Gastroesophageal sphincter (tissue), 4 donors: ENCODE results near the gene AIG1. TPM values are rescaled to one million over a fixed set of nuclear protein-coding genes. Genes with fewer than 3 reads are reported as not detected.

Experiments used
- ATAC-seq: fragments of 150-250 bp; one replicate; pipeline ENCODE4 v1.9.1; 2016; ENCODE audit warnings: mild to moderate bottlenecking, moderate library complexity
- H3K27ac ChIP-seq, 4 donors: fragments of 200-600 bp; sonication (generic) in 3 of 4; 1 replicate in 3 of 4; 2 replicates in 1 of 4; pipeline ENCODE4 v1.5.1; 2016 to 2019
- H3K27me3 ChIP-seq: fragments of 200-600 bp; sonication (generic); one replicate; pipeline ENCODE4 v1.5.1; 2019
- H3K36me3 ChIP-seq, 2 donors: fragments of 200-600 bp; sonication (generic); one replicate each; pipeline ENCODE4 v1.5.1; 2019; ENCODE audit warnings: control low read depth in 1 of 2
- H3K4me1 ChIP-seq, 3 donors: fragments of 200-600 bp; sonication (generic); 1 replicate in 2 of 3; 2 replicates in 1 of 3; pipeline ENCODE4 v1.5.1; 2016 to 2019; ENCODE audit warnings: control low read depth in 2 of 3
- H3K4me3 ChIP-seq, 2 donors: fragments of 200-600 bp; sonication (generic); one replicate each; pipeline ENCODE4 v1.5.1; 2019; ENCODE audit warnings: mild to moderate bottlenecking in 1 of 2, moderate library complexity in 1 of 2
- H3K9me3 ChIP-seq, 3 donors: fragments of 200-600 bp; sonication (generic); one replicate each; pipeline ENCODE4 v1.5.1; 2017 to 2019; ENCODE audit warnings: control low read depth in 2 of 3
- EP300 ChIP-seq: sonication (generic); formaldehyde crosslinking; IDR thresholded peaks from one replicate; pipeline ENCODE4 v1.6.1; 2017; ENCODE audit warnings: antibody characterized with exemption, mild to moderate bottlenecking
- POLR2A ChIP-seq, 2 donors: fragments of 450-650 bp; IDR thresholded peaks; one replicate each; pipeline ENCODE4 v1.6.1; 2017; ENCODE audit warnings: antibody characterized with exemption in 2 of 2, mild to moderate bottlenecking in 2 of 2, moderate library complexity in 1 of 2
- POLR2AphosphoS5 ChIP-seq: sonication (generic); formaldehyde crosslinking; IDR thresholded peaks from one replicate; pipeline ENCODE4 v1.6.1; 2017; ENCODE audit warnings: antibody characterized with exemption
- WGBS, 2 donors: methylation state at CpG; one replicate each; pipeline ENCODE4 v1.1.5; 2018; ENCODE audit warnings: low coverage in 1 of 2; 5-methylcytosine and 5-hydroxymethylcytosine counted together
- total RNA-seq, 4 donors: library from RNA; depleted of rRNA; stranded (reverse); fragments of >200 nt; gene quantifications; one replicate each; pipeline ENCODE4 v1.1.0, GENCODE V29; 2016
- TF ChIP-seq, protein P1 (sequence below), 4 experiments: fragments of 200-600 bp in 2 of 4; fragments of 450-650 bp in 2 of 4; sonication (generic) in 1 of 4; IDR thresholded peaks; one replicate each; pipeline ENCODE4 v1.5.1; 2017 to 2019; ENCODE audit warnings: antibody characterized with exemption in 4 of 4, mild to moderate bottlenecking in 2 of 4, moderate library complexity in 2 of 4

The AIG1 gene
- total RNA-seq, 4 donors from 2014 or later, result 24.0 to 42.0 (median 31.5) TPM

DNA sequence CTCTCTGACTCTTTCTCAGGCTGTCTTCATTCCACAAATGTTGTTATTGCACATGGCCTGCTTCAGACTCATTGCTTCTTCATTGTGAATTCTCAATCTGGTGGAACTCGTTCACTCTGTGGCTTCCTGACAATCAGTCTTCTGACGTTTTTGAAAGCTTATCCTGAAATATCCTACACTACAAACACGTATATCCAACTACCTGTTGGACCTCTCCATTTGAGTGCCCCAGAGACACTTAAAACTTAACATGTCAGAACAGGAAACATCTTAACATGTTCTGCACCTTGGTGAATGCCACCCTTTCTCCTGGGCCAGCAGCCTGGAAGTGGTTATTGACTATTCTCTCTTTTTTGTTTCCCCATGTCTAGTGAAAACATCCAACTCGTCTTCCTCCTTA lies 50.8 kb downstream of the AIG1 start:
- Histone ChIP-seq H3K27me3 (no peaks in the 10 kb centered on the region), H3K27ac (no peak overlapping the region), H3K36me3 (no peaks in the 10 kb centered on the region), H3K4me3 (no peak overlapping the region), H3K4me1 (peaks cover 0 to 18% (median 0%) of the 10 kb centered on the region in 3 donors), H3K9me3 (no peaks in the 10 kb centered on the region)
- ATAC-seq, result no peak
- TF ChIP-seq, protein P1, sequence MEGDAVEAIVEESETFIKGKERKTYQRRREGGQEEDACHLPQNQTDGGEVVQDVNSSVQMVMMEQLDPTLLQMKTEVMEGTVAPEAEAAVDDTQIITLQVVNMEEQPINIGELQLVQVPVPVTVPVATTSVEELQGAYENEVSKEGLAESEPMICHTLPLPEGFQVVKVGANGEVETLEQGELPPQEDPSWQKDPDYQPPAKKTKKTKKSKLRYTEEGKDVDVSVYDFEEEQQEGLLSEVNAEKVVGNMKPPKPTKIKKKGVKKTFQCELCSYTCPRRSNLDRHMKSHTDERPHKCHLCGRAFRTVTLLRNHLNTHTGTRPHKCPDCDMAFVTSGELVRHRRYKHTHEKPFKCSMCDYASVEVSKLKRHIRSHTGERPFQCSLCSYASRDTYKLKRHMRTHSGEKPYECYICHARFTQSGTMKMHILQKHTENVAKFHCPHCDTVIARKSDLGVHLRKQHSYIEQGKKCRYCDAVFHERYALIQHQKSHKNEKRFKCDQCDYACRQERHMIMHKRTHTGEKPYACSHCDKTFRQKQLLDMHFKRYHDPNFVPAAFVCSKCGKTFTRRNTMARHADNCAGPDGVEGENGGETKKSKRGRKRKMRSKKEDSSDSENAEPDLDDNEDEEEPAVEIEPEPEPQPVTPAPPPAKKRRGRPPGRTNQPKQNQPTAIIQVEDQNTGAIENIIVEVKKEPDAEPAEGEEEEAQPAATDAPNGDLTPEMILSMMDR (IDR thresholded peaks at IDR 0.05), result no peak
- TF ChIP-seq EP300 (no peak), POLR2AphosphoS5 (no peak), POLR2A (IDR thresholded peaks at IDR 0.05) (no peak)
- 86 to 100% methylated on average over 4 of the region's 4 CpGs for WGBS, 2 donors

DNA sequence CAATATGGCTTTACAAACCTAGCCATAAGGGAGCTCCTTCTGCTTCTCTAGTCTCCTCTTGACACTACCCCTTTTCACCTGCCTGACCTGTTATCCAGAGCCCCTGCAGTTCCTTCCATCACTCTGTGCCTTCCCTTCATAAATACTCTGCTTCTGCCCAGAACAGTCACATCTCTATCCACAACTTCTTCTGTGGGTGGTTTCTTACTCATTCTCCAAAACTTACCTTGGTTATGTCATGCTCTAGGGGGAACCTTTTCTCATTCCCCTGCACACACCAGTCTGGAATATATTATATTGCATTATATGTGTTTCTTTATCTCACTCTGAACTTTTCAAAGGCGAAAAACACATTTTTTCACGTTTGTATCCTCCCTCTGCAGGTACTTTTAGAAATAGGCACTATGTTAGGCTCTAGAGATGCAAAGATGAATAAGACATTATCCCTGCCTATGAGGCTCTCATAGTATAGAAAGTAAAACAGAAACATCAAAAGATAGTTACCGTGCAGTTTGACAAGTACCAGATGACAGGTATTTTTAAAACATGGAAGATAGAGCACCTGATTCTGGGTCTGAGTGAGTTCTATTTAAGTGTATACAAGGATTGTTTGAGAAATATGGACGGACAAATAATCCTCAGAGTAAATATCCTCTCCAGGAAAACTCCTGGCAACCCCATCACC lies 51.5 kb downstream of the AIG1 start:
- Histone ChIP-seq H3K27me3 (no peaks in the 10 kb centered on the region), H3K4me1 (peaks cover 0 to 16% (median 0%) of the 10 kb centered on the region in 3 donors), H3K9me3 (no peaks in the 10 kb centered on the region), H3K36me3 (no peaks in the 10 kb centered on the region), H3K4me3 (no peak overlapping the region), H3K27ac (no peak overlapping the region)
- TF ChIP-seq, protein P1 (IDR thresholded peaks at IDR 0.05), result no peak
- TF ChIP-seq POLR2A (IDR thresholded peaks at IDR 0.05) (no peak), POLR2AphosphoS5 (no peak), EP300 (no peak)
- ATAC-seq, result no peak
- 80 to 83% methylated on average over 3 to 4 of the region's 4 CpGs for WGBS, 2 donors

DNA sequence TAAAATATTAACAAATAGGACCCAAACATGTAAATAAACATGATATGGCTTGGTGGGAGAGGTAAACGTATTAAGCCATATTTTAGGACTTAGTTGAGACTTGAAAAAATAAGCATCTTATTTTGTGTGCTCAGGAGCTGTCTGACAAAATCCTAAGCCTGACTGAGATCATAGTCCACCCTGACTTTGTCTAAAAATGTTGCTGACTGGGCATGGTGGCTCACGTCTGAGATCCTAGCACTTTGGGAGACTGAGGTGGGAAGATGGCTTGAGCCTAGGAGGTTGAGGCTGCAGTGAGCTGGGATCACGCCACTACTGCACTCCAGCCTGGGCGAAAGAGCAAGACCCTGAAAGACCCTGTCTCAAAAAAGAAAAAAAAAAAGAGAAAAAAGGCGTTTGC lies 52.1 kb downstream of the AIG1 start:
- H3K27me3 ChIP-seq, result no peaks in the 10 kb centered on the region

DNA sequence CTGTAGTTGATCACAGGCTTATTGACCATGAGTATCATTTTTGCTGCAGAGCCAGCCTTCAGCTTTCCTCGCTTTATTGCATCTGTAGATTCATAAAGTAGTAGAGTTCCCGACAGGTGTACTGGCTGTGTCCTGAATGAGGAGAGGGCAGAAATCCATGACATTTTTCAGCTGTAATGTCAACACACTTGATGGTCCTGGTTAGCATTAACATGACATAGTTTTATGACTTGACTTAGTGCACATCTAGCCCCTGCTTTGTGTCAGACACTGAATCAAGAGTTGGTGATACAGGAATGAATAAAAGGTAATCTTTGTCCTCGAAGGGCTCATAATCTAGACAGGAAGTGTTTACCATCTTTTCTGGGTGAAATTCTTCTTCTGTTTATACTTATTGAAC lies 55.0 kb downstream of the AIG1 start:
- whole genome bisulfite sequencing, 2 donors, result 74 to 79% methylated on average over 2 to 3 of the region's 3 CpGs
- no peak overlapping the region for H3K27ac ChIP-seq
- no peak overlapping the region for H3K4me3 ChIP-seq
- TF ChIP-seq POLR2A (IDR thresholded peaks at IDR 0.05) (no peak), EP300 (no peak), POLR2AphosphoS5 (no peak)
- TF ChIP-seq, protein P1 (IDR thresholded peaks at IDR 0.05), result no peak
- no peaks in the 10 kb centered on the region for H3K4me1 ChIP-seq
- no peak for ATAC-seq
- no peaks in the 10 kb centered on the region for H3K9me3 ChIP-seq
- H3K27me3 ChIP-seq, result no peaks in the 10 kb centered on the region
- H3K36me3 ChIP-seq, result no peaks in the 10 kb centered on the region

More for the DNA sequence above, 52.1 kb downstream of the AIG1 start:
- no peaks in the 10 kb centered on the region for H3K9me3 ChIP-seq
- 84 to 92% methylated on average over 4 to 5 of the region's 5 CpGs for WGBS, 2 donors
- peaks cover 0 to 9% (median 0%) of the 10 kb centered on the region in 3 donors for H3K4me1 ChIP-seq
- H3K4me3 ChIP-seq, result no peak overlapping the region
- H3K36me3 ChIP-seq, result no peaks in the 10 kb centered on the region
- no peak overlapping the region for H3K27ac ChIP-seq
- TF ChIP-seq EP300 (no peak), POLR2A (IDR thresholded peaks at IDR 0.05) (no peak)
- TF ChIP-seq, protein P1 (IDR thresholded peaks at IDR 0.05), result no peak
- ATAC-seq, result no peak

DNA sequence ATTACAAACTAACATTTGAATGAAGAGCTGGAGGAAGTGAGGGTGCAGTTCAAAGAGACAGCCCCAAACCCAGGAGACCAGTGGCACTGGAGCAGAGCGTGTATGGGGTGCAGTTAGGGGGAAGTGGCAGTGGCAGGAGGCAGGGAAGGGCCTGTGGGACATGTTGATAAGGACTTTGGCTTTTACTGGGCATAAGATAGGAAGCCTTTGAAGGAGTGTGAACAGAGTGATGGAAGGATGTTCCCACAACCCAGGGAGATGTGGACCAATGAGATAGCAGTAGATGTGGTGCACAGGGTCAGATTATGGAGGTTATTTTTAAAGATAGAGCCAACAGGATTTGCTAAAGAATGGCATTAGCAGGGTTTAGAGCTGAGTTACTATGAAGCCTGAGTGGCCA lies 56.4 kb downstream of the AIG1 start:
- 100% methylated on average over 1 of the region's 1 CpG; no CpG with 5 or more reads in 1 of the 2 donors for WGBS, 2 donors
- Histone ChIP-seq H3K4me1 (no peaks in the 10 kb centered on the region), H3K4me3 (no peak overlapping the region), H3K9me3 (no peaks in the 10 kb centered on the region), H3K27me3 (no peaks in the 10 kb centered on the region), H3K27ac (no peak overlapping the region), H3K36me3 (no peaks in the 10 kb centered on the region)
- ATAC-seq, result no peak
- no peak for TF ChIP-seq POLR2A (IDR thresholded peaks at IDR 0.05)
- no peak for TF ChIP-seq POLR2AphosphoS5
- no peak for TF ChIP-seq EP300
- TF ChIP-seq, protein P1 (IDR thresholded peaks at IDR 0.05), result no peak
